Stimulated activated CD8-positive, alpha-beta memory T cell treated with anti-CD3 and anti-CD28 coated beads, Interleukin-7, amount 100 ng/mL, for 1 hour (primary cell): Measurements from ENCODE around the gene KCNA3.
"Not testable (repeated sequence)": the region's sequence is repeated elsewhere in the genome, so short reads cannot be mapped to it uniquely, and the experiment has no call there.

Experiments
- DNase-seq, 2 donors: peaks; one replicate each; pipeline ENCODE4 v3.0.0-alpha.2; 2020; ENCODE audit warnings: low read depth in 2 of 2

KCNA3 gene

DNA sequence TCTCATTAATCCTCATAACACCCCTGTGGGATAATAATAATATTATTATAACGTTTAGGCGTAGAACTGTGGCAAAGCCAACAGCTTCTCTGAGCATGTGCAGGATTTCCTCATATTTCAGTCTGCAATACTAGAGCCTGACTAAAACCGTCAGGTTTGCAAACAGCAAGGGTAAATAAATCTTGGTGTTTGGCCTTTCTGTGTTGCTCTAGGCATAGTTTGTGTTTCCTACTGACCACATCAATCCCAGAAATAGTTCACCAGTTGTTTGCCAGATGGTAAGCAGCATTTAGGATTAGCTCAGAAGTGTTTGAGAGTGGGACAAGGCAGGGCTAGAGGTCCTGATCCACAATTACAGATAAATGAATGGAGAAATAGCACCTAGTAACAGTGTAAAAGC is 2.8 kb upstream of the KCNA3 start:
- no peak for DNase-seq

GRCh38 chr1:110676970-110677369 is 2.2 kb upstream of the KCNA3 start:
- DNase-seq = no peak

DNA sequence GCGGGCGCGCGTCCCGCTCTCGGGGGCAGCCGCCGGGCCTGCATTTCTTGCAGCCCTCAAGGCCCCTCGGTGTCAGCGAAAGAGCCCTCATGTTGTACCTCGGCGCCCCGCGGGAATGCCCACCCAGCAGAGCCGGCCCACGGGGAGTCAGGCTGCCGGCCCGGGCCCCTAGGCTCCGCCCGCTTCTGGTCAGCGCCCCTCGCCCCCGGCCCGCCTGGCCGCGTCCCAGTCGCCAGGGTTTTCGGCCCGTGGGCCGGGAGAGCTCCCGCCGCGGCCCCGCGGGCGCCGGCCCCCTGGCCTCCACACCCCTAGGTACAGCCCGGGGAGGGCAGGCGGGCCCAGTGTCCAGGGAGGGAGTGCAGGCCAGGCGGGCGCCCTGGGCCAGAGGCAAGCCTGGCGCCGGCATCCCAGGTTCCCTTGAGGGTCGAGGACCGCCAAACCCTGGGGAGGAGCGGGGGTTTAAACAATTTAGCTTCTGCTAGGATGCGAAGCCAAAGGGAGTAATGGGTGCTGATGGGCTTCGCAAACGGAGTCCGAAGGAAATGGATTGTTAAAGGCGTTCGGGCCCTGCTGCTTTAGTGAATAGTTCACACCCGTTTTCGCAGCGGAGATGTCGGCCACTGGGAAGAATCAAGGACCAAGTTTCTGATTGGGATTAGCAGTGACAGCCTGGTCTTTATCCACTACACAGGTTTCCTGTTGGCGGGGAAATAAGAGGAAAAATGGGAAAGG is 486 bp upstream of the KCNA3 start:
- no peak for DNase-seq

DNA sequence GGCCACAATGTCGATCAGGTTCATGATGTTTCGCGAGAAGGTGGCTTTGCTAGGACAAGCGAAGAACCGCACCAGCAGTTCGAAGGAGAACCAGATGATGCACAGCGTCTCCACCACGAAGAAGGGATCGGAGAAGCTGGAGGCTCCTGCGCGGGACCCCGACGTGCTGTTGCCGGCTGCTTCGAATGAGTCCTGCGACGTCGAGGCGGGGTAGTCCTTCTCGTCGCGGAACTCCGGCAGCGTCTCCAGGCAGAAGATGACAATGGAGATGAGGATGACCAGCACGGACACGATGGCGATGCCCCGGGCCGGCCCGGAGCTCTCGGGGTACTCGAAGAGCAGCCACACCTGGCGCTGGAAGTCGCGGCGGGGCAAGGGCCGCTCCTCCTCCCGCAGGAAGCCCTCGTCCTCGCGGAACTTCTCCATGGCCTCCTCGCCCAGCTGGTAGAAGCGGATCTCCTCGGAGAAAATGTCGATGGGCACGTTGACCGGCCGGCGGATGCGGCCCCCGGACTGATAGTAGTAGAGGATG is 869 bp downstream of the KCNA3 start:
- DNase-seq = no peak

- no peak for DNase-seq
These were observed 1.5 kb downstream of the KCNA3 start for GRCh38 chr1:110673197-110673701.

GRCh38 chr1:110672753-110673108 is 2.0 kb downstream of the KCNA3 start:
- DNase-seq = no peak

DNA sequence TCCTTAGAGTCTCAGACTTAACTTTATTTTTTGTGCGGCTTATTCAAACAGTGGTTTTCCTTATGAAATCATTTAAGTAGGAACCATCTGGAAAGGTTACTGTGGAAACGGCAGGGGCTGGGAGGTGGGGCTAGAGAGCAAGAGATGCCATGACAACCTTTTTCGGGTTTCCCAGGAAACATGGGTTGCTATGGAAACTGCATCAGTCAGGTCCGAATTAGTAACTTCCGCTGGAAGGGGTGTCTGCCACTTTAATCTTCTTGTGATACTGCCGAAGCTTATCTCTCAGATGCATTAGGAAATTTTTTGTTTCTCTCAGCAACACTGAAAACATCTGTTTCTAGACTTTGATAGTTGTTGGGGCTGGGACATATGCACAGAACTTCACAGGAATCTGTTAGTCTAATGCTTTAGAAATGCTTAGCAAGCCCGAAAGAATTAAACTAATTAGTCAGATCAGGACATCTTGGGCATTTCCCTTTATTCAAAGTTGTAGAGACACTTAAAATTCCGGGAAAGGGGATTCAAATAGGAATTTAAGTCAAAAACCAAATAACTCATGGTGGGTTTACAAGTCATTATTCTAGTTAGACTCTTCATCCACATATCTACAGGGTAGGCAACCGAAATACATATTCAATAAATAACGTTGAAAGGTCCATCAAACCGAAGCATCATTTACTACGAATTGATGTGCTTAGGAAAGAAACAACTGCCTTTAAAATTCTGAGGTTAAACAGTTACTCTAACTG is 2.6 kb downstream of the KCNA3 start:
- peak; percentile 38 to 60 for DNase-seq

- DNase-seq = no peak
These were observed 3.4 kb downstream of the KCNA3 start for GRCh38 chr1:110671361-110671760.

DNA sequence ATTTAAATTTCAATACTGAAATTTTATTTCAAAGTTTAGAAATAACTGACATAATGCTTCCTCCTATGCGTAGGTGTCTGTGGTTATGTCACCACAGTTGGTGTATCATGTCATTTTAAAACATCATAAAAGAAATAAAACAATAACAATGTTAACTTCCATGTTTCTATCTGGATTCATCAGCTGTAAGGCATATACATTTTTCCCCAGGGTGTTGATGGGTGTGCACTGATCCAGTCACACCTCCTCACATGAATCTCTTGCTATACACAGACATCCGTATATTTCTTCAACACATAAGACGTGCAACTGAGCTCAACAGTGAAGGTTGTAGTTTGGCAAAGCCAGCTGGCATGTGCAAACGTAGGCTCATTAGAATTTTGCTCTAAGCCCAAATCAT is 6.2 kb downstream of the KCNA3 start:
- DNase-seq = no peak

GRCh38 chr1:110667776-110668175 is 7.0 kb downstream of the KCNA3 start:
- no peak for DNase-seq

GRCh38 chr1:110663241-110663640 is 11.5 kb downstream of the KCNA3 start:
- DNase-seq = no peak

DNA sequence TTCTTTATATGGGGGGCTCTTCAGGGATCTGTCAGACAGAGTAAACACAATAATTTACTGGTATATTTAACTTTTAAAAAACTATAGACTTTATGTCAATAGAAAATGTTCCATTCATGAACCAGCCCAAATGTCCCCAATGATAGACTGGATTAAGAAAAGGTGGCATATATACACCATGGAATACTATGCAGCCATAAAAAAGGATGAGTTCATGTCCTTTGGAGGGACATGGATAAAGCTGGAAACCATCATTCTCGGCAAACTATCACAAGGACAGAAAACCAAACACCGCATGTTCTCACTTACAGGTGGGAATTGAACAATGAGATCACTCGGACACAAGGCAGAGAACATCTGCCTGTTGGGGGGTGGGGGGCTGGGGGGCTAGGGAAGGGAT is 15.2 kb downstream of the KCNA3 start:
- not testable (repeated sequence) for DNase-seq

- no peak for DNase-seq
These were observed 17.4 kb downstream of the KCNA3 start for GRCh38 chr1:110657351-110657750.

DNA sequence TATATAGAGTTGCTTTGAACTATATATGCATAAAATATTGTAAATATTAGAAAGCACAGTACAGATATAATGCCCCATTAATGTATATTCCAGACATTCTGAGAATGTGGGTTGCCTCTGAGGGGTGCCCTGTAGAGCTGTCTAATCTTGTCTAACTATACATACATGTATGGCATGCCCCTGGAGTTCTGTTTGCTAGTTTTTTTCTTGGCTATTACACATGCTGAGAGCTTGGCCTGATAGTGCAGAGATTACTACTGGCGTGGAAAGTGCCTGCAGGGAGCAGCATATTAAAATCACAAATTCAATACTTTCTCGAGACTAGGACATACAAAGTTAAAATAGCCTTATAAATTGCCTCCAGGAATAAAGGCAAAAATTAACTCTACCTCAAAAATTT is 24.1 kb downstream of the KCNA3 start:
- no peak for DNase-seq

DNA sequence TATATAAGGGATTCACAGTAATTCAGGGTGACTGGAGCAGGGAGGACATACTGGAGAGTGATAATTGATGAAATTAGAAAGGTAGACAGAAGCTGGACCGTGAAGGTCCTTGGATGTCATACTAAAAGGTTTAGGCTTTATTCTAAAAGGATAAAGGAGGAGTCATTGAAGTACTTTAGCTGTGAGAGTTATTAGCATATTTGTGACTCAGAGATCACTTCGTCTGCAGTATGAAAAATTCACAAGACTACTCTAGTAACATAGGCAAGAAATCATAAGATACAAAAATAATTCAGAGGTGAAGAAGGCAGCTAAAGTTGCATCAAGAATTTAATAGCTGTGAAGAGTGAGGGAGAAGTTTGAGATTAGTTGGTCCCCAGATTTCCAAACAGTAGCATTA is 26.3 kb downstream of the KCNA3 start:
- DNase-seq = no peak

DNA sequence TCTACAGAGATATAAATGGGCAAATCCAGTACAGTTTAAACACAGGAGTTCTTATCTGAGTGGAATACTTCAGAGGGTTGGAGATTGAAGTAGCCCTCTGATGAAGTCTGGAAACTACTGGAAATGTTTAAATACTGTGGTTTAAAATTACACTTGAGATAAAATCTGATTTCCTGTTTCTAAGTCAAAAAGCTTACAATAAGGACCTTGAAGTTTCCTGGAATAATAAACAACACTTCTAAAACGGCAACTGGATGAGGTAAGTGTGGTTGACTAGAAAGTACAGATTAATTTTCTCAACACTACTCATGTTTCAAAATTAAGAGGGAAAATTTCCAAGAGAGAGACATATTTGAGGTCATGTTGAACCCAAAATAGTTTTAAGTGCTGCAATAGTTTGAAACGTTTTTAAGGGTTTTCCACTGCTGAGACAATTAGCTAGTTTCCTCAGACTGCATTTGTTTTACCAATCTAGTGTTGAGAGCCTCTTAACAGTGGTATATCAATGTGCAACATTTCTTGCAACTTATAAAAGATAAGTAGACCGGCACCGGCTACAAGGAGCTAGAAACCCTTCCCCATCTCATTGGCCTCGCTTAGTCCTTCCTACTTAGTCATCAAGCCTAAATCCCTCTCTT is 27.4 kb downstream of the KCNA3 start:
- DNase-seq = no peak

GRCh38 chr1:110645821-110646735 is 28.7 kb downstream of the KCNA3 start:
- no peak for DNase-seq

DNA sequence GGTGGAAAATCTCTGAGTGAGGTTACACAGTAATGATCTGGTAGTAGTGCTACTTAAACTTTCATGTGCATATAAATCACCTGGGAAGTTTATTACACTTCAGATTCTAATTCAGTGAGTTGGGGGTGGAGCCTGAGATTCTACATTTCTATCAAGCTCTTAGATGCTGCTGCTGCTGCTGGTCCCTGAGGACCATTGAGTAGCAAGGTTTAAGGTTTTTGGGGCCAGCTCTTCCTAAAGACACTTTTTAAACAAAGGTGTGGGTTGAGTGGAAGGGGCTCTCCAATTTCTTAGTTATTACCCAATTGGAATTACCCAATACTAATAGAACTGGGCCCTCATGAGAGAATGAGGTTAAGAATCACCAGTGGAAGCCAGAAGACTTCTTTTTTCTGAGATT is 29.5 kb downstream of the KCNA3 start:
- no peak for DNase-seq

DNA sequence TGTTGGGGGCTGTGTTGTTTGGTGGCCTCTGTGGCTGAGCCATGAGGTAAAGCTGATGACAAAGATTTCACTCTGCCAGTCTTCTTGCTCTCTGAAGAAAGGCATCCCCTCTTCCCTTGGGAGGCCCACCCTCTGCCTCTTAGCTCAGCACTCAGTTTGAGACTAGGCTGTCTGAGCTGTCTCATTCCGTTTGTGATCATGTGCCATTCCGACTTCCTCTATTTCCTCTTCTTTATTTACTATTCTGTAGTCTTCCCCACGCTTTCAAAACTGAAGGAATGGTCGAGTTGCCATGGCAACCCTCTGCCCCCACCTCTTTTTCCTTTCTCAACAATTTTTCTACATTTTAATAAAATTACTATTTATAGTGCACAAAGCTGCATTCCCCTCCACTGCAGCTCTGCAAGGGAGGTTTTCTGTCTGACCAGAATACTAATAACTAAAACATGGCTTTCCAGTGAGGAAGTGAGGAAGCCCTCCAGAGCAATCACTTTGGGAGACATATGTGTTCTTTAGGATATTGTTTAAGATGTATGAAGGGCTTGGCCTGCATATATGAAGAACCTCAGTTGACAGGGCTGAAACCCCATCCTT is 30.8 kb downstream of the KCNA3 start:
- DNase-seq = no peak

DNA sequence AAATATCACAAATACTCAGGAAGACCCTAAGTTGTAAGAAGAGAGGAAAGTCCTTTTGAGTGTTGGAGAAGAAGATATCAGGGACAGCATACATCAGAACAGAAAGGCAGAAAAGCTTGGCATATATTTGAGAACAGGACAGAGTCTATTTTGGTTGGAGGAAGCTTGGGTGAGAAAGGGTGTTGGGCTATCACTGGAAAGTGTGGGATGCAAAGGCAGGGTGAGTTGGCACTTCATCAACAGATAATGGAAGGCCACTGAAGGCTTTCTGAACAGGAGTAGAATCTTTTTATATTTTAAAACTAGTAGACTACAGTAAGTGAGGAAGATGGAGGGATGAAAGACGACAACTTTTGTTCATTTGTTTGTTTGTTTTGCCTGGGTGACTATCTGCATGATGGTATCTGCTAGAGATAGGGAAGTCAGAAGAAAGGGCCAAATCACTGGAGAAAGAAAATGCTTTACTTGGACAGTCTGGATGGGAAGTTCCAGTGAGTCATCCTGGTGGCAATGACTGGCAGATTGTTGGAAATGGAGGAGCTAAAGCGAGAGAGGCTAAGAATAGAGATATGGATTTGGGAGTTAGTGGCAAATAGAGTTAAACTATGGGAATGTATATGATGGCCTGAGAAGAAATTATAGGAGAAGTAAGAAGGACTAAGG is 34.9 kb downstream of the KCNA3 start:
- no peak for DNase-seq

DNA sequence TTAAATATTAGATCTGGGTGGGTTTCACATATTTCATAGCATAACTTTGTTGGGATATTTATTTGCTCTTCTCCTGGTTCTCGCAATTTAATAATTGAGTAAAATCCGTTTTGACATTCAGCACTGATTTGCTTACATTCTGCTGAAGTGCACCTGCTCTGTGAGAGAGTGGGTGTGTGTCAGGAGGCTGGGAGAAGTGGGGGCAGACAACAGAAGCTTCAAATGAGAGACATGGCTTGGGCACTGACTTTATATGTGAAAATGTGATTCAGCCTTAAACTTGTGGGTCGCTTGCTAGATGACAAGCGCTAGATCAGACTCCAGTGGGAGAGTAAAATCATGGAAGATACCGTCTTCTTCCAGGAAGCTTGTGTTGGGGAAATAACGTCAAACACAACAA is 36.2 kb downstream of the KCNA3 start:
- no peak for DNase-seq
